Stimulated activated CD8-positive, alpha-beta memory T cell treated with anti-CD3 and anti-CD28 coated beads, Interleukin-4, amount 100 ng/mL, for 4 hours (primary cell): ENCODE results near the gene C2CD5.
"Not testable (repeated sequence)": the region's sequence is repeated elsewhere in the genome, so short reads cannot be mapped to it uniquely, and the experiment has no call there.

Experiments
- DNase-seq, 2 donors: peaks; one replicate each; pipeline ENCODE4 v3.0.0-alpha.2; 2020; ENCODE audit warnings: low read depth in 2 of 2, low spot score in 1 of 2

Gene C2CD5

DNA sequence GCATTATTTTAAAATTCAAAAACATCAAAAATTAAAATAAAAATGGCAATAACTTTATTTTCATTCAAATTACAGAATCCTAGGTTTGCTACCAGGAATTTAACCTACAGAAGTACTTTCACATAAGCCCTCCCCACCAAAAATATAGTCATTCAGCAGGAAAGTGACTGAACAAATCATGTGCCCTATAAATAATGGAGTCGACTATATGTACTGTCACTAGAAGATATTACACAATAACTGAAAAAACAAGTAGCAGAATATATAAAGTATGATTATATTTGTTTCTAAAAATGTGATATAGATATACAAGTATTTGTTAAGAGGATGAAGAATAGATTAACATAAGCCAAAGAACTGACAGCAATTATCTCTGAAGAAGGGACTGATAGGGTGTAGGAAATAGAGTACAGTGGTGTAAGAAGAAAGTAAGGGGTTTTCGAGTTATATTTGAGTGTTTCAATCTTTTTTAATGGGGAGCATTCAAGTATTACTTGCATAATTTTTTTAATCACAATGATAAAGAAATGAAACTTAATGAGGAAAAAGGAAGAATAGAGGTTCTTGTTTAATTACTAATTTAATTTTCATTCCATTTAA, 7.9 kb downstream of the C2CD5 start:
- DNase-seq = no peak

DNA sequence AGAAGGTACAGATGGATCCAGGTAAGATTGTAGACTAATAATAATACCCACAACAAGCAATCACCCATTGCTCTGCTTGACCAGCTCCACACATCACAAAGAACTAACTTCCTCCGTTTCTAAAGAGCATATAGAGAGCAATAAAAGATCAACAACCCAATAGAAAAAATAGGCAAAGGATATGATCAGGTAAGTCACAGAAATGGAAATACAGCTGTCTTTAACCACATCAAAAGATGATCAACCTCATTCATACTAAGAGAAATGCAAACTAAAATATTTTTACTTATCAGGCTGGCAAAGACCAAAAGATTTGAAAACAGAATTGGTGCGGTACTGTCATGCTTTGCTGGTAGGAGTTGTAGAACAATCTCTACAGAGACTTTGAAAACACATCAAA, 8.9 kb downstream of the C2CD5 start:
- no peak for DNase-seq

DNA sequence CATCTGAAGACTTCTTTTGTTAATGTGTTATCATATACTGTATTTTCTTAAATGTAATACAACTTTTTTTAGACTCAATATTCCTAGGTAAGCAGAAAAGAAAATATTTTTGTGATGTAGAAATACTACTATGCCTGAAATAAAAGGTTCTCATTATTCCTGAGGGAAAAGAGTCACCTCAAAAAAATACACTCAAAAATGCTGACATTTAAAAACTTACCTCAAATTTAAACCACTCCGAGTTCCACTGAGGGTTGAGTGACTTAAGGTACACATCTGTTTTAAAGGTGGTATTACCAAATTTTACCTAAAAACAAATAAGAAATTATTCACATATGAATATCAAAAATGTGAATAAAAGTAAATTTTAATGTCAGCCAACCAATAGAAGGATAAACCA, 9.3 kb downstream of the C2CD5 start:
- no peak for DNase-seq

DNA sequence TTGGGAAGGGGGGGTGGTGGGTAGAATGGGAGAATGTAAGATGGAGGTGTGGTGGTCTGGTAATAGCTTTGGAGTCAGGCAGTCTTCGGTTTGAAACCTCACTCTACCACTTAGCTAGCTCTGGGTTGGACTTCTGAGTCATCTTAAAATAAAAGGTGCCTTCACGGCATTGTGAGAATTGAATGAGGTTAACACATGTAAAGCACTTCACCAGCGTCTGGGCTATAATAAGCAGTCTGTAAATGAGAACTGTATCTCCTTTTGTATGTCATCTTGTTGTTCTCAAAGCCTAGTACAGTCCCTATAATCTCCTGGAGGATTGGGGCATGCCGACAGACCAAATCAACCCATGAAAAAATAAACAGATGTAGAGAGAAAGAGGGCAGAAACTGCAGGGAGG, 11.2 kb downstream of the C2CD5 start:
- no peak for DNase-seq

DNA sequence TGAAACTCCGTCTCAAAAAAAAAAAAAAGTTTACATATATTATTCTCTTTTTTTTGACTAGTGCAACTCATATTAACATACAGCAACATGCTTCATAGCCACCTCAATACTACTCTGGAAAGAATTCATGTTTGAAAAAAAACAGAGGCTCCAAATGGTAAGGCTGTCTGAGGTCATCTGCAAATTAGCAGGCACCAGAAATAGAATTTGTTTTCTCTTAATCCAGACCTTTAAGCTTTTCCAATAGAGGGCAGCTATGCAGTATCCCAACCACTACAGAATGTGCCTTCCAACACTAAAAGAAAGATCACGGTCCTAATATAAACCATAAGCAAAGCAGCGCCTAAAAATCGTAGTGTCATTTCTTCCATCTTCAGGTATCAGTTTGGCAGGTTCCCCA, 12.0 kb downstream of the C2CD5 start:
- DNase-seq = no peak

DNA sequence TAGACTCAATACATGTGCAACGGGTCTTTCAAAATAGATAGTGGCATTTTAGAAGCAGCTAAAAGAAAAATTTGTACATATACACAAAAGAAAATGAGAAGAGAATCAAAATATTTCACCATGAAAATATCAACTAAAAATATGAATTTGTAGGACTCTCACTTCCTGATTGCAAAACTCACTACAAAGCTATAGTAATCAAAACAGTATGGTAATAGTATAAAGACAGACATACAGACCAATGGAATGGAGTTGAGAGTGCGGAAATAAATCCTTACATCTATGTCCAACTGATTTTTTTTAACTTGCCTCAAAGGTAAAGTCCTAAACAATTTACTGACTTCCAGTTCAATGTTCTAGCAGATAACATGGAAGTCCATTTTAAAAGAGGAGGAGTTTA, 13.1 kb downstream of the C2CD5 start:
- DNase-seq = no peak

DNA sequence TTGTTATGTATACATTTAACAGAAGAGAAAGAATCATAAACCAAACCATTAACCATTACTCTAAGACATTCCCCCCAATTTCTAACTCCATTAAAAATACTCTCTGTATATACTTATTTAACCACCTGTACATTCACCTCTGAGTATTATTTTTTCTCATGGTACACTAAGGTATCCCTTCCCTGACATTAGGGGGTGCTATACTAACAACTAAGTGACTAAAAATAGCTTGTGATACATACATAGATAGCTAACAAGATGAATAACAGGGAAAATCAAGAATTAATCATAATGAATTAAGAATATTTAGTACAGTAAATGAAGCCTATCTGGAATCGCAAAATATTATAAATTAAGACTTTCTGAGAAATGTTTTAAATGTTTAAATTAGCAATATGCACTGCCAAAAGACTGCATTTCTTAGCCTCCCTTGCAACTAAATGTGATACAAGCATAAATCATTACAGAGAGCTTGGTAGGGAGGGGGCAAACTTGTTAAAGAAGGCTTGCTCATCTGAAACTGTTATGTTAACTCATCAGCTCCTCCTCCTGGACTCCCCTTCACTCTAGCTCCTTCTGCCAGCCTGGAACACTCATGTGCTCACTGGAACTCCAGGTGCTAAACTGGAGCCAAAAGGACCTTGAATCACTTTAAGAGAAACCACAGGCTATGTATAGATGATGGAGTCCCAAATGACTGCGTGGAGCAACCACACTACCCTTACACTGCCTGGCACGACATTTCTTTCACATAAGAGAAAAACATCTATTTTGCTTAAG, 14.9 kb downstream of the C2CD5 start:
- DNase-seq = no peak

DNA sequence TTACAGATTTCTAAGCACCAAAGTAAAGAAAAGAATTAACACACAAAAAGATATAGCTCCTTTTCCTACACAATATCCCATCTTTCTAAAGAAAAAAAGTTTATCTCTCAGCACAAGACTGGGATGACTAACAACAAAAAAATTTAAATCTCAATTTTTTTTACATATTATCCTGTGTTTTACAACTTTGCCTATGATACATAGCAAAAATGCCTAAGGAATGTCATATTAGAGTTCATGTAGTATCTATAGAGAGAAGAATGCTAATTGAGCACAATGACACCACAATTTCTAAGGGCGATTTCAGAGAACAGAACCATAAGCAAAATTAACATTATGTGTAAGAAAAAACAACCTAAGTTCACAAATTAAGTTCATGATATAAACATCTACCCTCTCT, 16.3 kb downstream of the C2CD5 start:
- no peak for DNase-seq

DNA sequence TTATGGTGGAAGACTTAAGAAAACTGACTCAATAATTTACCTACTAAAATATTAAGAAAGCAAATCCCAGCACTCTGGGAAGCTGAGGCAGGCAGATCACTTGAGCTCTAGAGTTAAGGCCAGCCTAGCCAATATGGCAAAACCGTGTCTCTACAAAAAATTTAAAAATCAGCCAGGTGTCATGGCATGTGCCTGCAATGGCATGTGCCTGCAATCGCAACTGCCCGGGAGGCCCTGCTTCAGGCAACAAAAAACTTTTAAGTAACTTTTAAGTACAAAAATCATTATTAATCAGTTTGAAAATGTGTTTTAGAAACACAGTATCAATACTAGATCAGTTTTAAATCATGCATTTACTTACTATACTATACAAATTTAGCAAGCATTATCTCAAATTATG, 17.5 kb downstream of the C2CD5 start:
- DNase-seq = no peak

DNA sequence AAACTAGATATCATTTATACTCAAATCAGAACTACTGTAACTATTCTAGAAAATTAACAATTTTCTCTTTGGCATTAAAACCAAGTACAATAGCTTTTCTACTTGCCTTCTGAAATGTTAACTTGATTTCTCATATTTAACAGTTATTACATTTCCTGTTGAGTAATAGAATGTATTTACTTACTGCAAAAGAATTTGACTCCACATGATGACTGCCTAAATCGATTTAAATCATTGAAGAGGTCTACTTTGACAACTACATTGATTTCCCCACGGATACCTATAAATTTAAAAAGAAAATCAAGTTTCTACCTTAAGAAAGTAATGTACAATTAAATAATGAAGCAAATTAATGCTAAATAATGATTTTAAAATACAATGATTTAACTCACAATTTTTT, 18.9 kb downstream of the C2CD5 start:
- no peak for DNase-seq

DNA sequence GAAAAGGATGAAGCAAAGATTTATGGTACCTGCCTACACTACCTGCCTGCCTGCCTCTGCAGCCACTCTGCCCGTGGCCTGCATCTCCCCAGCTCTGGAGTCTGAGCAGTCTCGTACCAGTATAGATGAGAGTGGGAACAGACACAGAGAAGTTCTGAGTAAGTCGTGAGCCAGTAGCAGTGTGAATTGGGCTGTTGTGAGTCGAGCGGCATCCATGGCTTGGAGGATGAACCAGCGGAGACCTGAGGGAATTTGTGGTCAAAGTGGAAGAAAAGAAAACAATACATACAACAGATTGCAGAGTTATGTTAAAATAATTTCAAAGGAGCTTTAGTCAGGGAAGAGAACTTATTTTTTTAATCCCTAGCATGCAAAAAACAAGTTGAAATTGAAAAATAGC, 25.3 kb downstream of the C2CD5 start:
- no peak for DNase-seq

DNA sequence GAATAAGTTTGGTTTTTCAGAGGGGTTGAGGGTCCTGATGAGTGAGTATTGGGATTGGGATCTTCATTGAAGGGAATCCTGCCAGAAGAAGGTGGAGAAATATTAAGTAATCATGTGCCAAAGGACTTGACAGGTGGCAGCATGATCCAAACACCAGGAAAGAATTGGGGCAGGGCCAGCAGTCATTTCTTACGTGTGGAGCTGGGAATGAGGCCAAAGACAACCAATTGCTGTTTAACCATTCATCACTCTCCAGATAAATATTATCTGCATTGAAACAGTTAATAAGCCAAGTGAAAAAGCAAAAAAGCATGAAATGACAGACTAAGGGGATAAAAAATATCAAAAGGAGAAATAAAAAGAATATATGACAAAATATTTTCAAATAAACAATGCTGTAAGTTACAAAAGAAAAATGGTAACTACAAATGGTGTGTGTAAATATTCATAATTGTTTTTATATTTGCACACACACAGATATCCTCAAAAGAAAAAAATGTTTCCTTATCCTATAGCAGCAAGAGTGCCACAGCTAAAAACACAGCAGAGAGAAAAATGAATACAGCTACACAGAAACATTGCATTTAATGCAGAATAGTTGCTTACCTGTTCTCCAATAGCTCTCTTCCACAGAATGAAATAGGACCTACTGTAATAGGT, 26.2 kb downstream of the C2CD5 start:
- no peak for DNase-seq

DNA sequence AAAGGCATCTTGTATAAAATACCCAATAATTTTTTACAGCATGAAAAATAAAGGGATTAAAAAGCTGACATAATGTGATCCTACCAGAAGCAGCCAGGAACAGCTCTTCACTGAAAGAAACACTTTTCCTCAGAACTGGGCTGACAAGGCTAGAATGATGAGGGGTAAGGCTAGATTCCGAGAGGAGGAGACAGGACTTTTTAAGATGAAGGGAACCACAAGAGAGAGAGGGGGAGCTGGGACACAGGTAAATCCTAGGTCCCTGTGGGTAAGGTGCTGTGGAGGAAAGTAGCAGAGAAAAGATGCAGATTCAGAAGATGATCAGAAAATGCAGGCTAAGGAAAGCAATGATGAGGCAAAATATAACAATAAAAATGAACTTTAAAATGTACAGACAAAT, 29.5 kb downstream of the C2CD5 start:
- no peak for DNase-seq

DNA sequence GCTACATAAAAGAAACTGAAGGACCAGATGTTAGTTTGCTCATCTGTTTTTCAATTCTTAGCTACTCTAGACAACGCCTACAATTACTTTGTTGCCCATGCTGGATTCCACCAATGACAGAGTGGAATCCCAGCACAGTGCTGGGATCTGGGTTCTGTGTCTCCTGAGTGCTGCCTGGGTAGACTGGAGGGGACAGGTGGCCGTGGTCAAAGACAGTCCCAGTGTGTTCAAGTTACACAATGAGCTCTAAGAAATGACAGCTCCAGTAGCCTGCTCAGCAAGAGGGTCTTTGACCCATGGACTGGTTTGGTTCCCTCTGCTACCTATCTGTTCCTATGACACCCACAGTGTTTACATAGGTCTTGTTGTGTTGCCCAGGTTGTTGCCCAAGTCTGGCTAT, 38.5 kb downstream of the C2CD5 start:
- DNase-seq = no peak

DNA sequence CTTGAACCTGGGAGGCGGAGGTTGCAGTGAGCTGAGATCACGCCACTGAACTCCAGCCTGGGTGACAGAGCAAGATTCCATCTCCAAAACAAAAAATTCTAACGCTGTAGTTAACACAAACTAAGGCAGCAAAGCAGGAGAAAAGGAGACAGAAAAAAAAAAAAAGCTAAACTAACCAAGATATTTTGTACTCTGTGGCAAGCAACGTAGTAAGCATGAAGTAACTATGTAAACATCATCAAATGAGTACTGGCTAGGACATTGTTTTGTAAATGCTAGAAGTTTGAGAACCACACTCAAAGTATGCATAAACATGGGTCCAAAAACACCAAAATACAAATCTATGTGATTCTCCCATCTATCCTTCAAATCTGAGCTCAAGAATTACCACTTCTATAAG, 44.2 kb downstream of the C2CD5 start:
- DNase-seq = no peak

DNA sequence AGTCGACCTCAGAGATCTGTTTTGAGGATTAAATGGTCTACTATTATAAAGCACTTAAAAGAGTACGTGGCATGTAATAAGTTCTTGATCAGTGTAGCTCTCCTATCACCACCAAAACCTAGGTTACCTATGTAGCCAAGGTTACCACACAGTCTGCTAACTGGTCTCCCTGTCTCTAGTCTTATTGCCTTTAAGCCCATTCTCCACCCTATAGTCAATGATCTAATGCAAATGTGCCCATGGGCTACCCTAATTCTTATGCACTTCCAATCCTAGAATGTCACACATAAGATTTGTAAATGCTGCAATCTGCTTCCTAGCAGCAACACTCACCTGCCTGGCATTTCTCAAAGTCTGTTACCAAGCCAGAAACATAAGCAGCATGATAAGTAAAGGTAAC, 44.9 kb downstream of the C2CD5 start:
- DNase-seq = no peak

DNA sequence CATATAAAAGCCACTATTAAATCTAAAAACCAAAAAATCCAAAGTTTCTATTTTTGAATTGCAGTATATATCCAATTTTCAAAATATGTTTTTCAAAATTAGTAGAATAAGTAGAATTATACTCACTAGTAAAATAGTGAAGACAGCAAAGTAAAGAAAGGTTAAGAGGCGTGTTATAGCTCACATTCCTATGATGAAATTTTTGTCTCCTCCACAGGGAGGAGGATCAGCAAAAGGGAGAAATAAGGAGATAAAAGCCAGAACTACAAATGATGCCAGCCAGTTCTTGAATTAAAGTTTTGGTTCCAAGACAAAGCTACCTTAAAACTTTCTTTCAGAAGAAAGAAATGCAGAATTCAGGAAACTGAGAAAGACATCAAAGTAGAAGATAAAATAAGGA, 50.0 kb downstream of the C2CD5 start:
- DNase-seq = no peak

DNA sequence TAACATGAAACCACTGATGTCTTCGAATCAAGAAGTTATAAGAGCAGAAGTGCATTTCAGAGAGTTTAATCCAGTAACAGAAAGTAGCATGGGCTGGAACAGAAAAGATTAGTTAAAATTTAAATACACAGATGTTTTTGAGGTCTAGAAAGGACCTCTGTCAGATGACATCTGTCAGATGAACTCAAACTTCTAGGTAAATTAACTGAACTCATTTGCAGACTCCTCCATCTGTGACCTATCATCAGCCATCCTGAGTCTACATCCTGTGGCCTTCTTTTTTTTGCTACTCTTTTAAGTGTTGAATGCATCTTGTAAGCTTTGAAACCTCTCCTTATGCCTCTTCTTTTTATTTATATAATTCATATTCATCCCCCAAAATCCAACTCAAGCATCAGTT, 53.3 kb downstream of the C2CD5 start:
- DNase-seq = no peak

DNA sequence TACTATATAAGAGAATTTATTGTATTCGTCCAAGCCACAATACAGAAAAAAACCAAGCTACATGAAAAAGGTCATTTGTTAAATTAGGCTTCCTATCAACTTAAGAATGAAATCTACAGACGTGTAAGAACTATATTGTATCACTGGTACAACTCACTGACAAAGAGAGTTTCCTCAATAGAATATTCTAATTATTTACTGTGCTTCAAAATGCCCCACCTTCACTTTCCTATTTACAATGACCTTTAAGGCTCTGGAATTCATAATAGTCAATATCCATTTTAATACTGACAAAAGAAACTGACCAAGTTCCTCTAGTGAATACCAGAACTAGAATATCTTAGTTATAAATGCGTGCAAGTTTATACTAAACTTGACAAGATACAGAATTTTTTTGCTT, 55.9 kb downstream of the C2CD5 start:
- no peak for DNase-seq

DNA sequence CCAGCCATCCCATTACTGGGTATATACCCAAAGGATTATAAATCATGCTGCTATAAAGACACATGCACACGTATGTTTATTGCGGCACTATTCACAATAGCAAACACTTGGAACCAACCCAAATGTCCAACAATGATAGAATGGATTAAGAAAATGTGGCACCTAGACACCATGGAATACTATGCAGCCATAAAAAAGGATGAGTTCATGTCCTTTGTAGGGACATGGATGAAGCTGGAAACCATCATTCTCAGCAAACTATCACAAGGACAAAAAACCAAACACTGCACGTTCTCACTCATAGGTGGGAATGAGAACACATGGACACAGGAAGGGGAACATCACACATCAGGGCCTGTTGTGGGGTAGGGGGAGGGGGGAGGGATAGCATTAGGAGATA, 56.7 kb downstream of the C2CD5 start:
- DNase-seq = not testable (repeated sequence)

DNA sequence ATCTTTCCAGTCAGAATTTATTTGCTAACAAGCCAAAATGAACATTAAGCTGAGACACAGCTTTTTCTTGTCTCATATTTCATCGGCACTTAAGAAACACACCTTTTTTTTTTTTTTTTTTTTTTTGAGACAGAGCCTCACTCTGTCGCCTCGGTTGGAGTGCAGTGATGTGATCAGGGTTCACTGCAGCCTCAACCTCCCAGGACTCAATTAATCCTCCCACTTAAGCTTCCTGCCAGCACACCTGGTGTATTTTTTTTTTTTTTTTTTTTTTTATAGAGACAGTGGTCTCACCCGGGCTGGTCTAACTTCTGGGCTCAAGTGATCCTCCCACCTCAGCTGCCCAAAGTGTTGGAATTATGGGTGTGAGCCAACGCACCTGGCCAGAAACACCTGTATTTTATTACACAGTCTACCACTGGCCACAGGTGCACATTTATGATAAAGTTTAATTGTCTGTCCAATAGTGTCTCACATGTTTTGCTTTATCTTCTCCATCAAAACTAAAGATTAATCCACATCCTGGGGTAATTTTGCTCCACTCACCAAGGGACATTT, 62.7 kb downstream of the C2CD5 start:
- no peak for DNase-seq

DNA sequence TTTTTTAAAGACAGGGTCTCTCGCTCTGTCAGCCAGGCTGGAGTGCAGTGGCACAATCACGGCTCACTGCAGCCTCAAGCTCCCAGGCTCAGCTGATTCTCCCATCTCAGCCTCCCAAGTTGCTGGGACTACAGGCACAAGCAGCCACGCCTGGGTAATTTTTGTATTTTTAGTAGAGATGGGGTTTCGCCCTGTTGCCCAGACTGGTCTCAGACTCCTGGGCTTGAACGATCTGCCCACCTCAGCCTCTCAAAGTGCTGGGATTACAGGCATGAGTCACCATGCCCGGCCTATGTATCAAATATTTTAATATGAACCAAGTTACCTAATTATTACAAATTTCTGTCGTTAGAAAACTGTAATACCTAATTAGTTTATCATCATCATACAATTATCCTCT, 63.5 kb downstream of the C2CD5 start:
- DNase-seq = not testable (repeated sequence)
